GM19455 (cell line): ENCODE results near the gene KRTAP12-2.
"Not testable (repeated sequence)": the region's sequence is repeated elsewhere in the genome, so short reads cannot be mapped to it uniquely, and the experiment has no call there.

Experiments
- ATAC-seq: cut with Tn5 transposase; IDR thresholded peaks from one replicate; pipeline ENCODE4 v1.9.1; 2021; ENCODE audit not compliant: unreplicated experiment

KRTAP12-2 gene

GRCh38 chr21:44653656-44654575, 12.8 kb downstream of the KRTAP12-2 start:
- no peak for ATAC-seq

- ATAC-seq: no peak
Measured at GRCh38 chr21:44653123-44653522, 13.6 kb downstream of the KRTAP12-2 start.

- no peak for ATAC-seq
Measured at GRCh38 chr21:44650973-44651675, 15.6 kb downstream of the KRTAP12-2 start.

- no peak for ATAC-seq
Measured at GRCh38 chr21:44650265-44650972, 16.3 kb downstream of the KRTAP12-2 start.

GRCh38 chr21:44649521-44650100, 17.1 kb downstream of the KRTAP12-2 start:
- ATAC-seq: no peak

GRCh38 chr21:44648557-44649311, 18.0 kb downstream of the KRTAP12-2 start:
- no peak for ATAC-seq

GRCh38 chr21:44647222-44647552, 19.5 kb downstream of the KRTAP12-2 start:
- no peak for ATAC-seq

GRCh38 chr21:44646366-44647221, 20.1 kb downstream of the KRTAP12-2 start, which contains the start of gene KRTAP10-11:
TSS of gene KRTAP10-11 (plus strand) at chr21:44646414. CDS start at chr21:44646459, 45 bp downstream.
- not testable (repeated sequence) for ATAC-seq

- no peak for ATAC-seq
Measured at GRCh38 chr21:44644878-44645277, 21.8 kb downstream of the KRTAP12-2 start.

- ATAC-seq: no peak
Measured at GRCh38 chr21:44643741-44644310, 22.9 kb downstream of the KRTAP12-2 start.

GRCh38 chr21:44640761-44641160, 26.0 kb downstream of the KRTAP12-2 start:
- no peak for ATAC-seq

GRCh38 chr21:44639331-44639655, 27.4 kb downstream of the KRTAP12-2 start:
- no peak for ATAC-seq

- ATAC-seq: not testable (repeated sequence)
Measured at GRCh38 chr21:44638506-44639330, 28.0 kb downstream of the KRTAP12-2 start.

GRCh38 chr21:44637851-44638348, 28.8 kb downstream of the KRTAP12-2 start:
- not testable (repeated sequence) for ATAC-seq

GRCh38 chr21:44637018-44637850, 29.5 kb downstream of the KRTAP12-2 start, which contains the start of gene KRTAP10-10:
TSS of gene KRTAP10-10 (plus strand) at chr21:44637356. CDS start at chr21:44637418, 62 bp downstream.
- ATAC-seq: no peak

GRCh38 chr21:44636209-44637017, 30.3 kb downstream of the KRTAP12-2 start:
- no peak for ATAC-seq
